HFFc6 (cell line): ENCODE data around the gene DMBT1. TPM values are rescaled to one million over a fixed set of nuclear protein-coding genes. Genes with fewer than 3 reads are reported as not detected.
"Not testable (repeated sequence)": the region's sequence is repeated elsewhere in the genome, so short reads cannot be mapped to it uniquely, and the experiment has no call there.

Source experiments
- DNase-seq: peaks from one replicate; pipeline ENCODE4 v3.0.0-alpha.2; 2018
- H3K27ac Mint-ChIP-seq: 2 replicates; pipeline ENCODE4 v1.8.0; 2020; ENCODE audit warnings: mild to moderate bottlenecking, mixed read lengths
- H3K27me3 Mint-ChIP-seq: 2 replicates; pipeline ENCODE4 v1.8.0; 2021; ENCODE audit warnings: mild to moderate bottlenecking, moderate library complexity, mixed read lengths; ENCODE audit not compliant: insufficient read depth
- H3K36me3 Mint-ChIP-seq: 2 replicates; pipeline ENCODE4 v1.8.0; 2021; ENCODE audit warnings: low read depth, mixed read lengths
- H3K4me1 Mint-ChIP-seq: 2 replicates; pipeline ENCODE4 v1.8.0; 2020; ENCODE audit warnings: low read depth, mixed read lengths
- H3K4me3 Mint-ChIP-seq: 2 replicates; pipeline ENCODE4 v1.8.0; 2020; ENCODE audit warnings: mild to moderate bottlenecking, moderate library complexity, mixed read lengths
- H3K9me3 Mint-ChIP-seq: 2 replicates; pipeline ENCODE4 v1.8.0; 2020; ENCODE audit warnings: mild to moderate bottlenecking, mixed read lengths
- total RNA-seq, 6 experiments: library from RNA; stranded (reverse); fragmentation: NEBNext Ultra II Directional; extraction: Animal tissue kit (Norgen Biotek cat#: 25700); gene quantifications; 2 replicates in 1 of 6; 3 replicates in 5 of 6; pipeline ENCODE4 v1.2.3, GENCODE V29; 2021
- TF ChIP-seq, protein P1 (sequence below): fragments of 200-600 bp; sonication (generic); IDR thresholded peaks from 2 replicates; pipeline ENCODE4 v1.5.0; 2021; ENCODE audit warnings: antibody characterized with exemption, mild to moderate bottlenecking

Gene DMBT1
- total RNA-seq, 6 experiments from 2014 or later: 0.05 to 0.17 (median 0.07) TPM; not detected in 1

DNA sequence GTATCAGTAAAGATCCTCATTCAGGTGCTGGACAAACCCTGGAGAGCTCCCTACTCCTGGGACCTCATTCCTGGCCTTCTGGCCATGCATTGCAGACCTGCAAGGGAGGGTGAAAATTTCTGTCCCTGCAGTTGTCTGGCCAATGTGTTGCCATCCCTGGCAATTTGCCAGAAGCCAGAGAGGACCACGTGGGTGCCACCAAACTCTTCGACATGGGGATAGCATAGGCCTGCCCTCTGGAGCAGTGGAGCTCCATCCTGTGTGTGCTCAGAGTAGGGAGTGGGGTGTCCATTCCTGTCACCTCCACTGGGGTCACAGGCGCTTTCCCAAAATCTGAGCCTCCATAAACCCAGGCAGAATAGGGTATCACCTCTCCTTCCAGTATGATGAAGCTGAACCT is 31.2 kb downstream of the DMBT1 start:
- no peak overlapping the region for H3K27ac Mint-ChIP-seq
- H3K4me3 Mint-ChIP-seq: no peak overlapping the region
- H3K27me3 Mint-ChIP-seq: peaks cover 4% of the 10 kb centered on the region
- no peak for DNase-seq
- TF ChIP-seq, protein P1, sequence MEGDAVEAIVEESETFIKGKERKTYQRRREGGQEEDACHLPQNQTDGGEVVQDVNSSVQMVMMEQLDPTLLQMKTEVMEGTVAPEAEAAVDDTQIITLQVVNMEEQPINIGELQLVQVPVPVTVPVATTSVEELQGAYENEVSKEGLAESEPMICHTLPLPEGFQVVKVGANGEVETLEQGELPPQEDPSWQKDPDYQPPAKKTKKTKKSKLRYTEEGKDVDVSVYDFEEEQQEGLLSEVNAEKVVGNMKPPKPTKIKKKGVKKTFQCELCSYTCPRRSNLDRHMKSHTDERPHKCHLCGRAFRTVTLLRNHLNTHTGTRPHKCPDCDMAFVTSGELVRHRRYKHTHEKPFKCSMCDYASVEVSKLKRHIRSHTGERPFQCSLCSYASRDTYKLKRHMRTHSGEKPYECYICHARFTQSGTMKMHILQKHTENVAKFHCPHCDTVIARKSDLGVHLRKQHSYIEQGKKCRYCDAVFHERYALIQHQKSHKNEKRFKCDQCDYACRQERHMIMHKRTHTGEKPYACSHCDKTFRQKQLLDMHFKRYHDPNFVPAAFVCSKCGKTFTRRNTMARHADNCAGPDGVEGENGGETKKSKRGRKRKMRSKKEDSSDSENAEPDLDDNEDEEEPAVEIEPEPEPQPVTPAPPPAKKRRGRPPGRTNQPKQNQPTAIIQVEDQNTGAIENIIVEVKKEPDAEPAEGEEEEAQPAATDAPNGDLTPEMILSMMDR: no peak
- no peaks in the 10 kb centered on the region; the same call in 1 of the 2 replicates for H3K9me3 Mint-ChIP-seq
- peaks cover 18% of the 10 kb centered on the region; the same call in 1 of the 2 replicates for H3K4me1 Mint-ChIP-seq
- H3K36me3 Mint-ChIP-seq: no peaks in the 10 kb centered on the region

GRCh38 chr10:122592161-122592560 is 31.6 kb downstream of the DMBT1 start:
- DNase-seq: no peak
- no peak overlapping the region for H3K4me3 Mint-ChIP-seq
- H3K36me3 Mint-ChIP-seq: no peaks in the 10 kb centered on the region
- no peaks in the 10 kb centered on the region for H3K9me3 Mint-ChIP-seq
- TF ChIP-seq, protein P1: no peak
- H3K27ac Mint-ChIP-seq: no peak overlapping the region
- H3K27me3 Mint-ChIP-seq: peaks cover 3% of the 10 kb centered on the region
- peaks cover 17% of the 10 kb centered on the region; the same call in 1 of the 2 replicates for H3K4me1 Mint-ChIP-seq

DNA sequence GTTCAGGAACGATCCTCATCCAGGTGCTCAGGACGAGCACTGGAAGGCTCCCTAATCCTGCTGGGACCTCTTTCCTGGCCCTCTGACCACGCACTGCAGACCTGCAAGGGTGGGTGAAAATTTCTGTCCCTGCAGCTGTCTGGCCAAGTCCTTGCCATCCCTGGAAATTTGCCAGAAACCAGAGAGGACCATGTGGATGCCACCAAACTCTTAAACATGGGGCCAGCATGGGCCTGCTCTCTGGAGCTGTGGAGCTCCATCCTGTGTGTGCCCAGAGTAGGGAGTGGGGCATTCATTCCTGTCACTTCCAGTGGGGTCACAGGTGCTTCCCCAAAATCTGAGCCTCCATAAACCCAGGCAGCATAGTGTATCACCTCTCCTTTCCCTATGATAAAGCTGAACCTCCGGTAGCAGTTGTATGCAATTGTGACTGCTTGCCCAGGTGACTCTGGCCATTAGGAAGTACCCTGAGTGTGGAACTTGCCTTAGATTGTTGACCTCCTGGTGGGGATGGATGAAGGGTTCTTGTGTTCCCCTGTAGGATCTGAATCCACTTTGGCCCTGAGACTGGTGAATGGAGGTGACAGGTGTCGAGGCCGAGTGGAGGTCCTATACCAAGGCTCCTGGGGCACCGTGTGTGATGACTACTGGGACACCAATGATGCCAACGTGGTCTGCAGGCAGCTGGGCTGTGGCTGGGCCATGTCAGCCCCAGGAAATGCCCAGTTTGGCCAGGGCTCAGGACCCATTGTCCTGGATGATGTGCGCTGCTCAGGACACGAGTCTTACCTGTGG is 57.1 kb downstream of the DMBT1 start:
- no peaks in the 10 kb centered on the region; the same call in none of the 2 replicates for H3K27me3 Mint-ChIP-seq
- no peaks in the 10 kb centered on the region for H3K36me3 Mint-ChIP-seq
- TF ChIP-seq, protein P1: no peak
- no peak for DNase-seq
- no peak overlapping the region for H3K27ac Mint-ChIP-seq
- no peaks in the 10 kb centered on the region; the same call in 1 of the 2 replicates for H3K9me3 Mint-ChIP-seq
- no peak overlapping the region for H3K4me3 Mint-ChIP-seq
- no peaks in the 10 kb centered on the region for H3K4me1 Mint-ChIP-seq

GRCh38 chr10:122618461-122619165 is 58.1 kb downstream of the DMBT1 start:
- TF ChIP-seq, protein P1: no peak
- H3K36me3 Mint-ChIP-seq: no peaks in the 10 kb centered on the region

GRCh38 chr10:122620961-122621360 is 60.4 kb downstream of the DMBT1 start:
- H3K4me3 Mint-ChIP-seq, DNase-seq, H3K4me1 Mint-ChIP-seq, H3K27me3 Mint-ChIP-seq, H3K9me3 Mint-ChIP-seq, H3K36me3 Mint-ChIP-seq, H3K27ac Mint-ChIP-seq: not testable (repeated sequence)

More at GRCh38 chr10:122618461-122619165, 58.1 kb downstream of the DMBT1 start:
- DNase-seq: no peak
- Mint-ChIP-seq H3K27ac (no peak overlapping the region), H3K4me1 (no peaks in the 10 kb centered on the region), H3K27me3 (peaks cover 2% of the 10 kb centered on the region), H3K4me3 (no peak overlapping the region), H3K9me3 (no peaks in the 10 kb centered on the region; the same call in 1 of the 2 replicates)

GRCh38 chr10:122624546-122624945 is 64.0 kb downstream of the DMBT1 start:
- Mint-ChIP-seq H3K36me3 (no peaks in the 10 kb centered on the region), H3K27ac (no peak overlapping the region), H3K4me3 (no peak overlapping the region), H3K9me3 (no peaks in the 10 kb centered on the region; the same call in 1 of the 2 replicates), H3K4me1 (no peaks in the 10 kb centered on the region), H3K27me3 (peaks cover 3% of the 10 kb centered on the region; the same call in 1 of the 2 replicates)
- TF ChIP-seq, protein P1: no peak
- DNase-seq: no peak
